Breast epithelium (tissue), 4 donors: ENCODE data around the gene CRHR2. TPM values are rescaled to one million over a fixed set of nuclear protein-coding genes. Genes with fewer than 3 reads are reported as not detected.

Experiments
- DNase-seq, 2 donors: peaks; one replicate each; pipeline ENCODE4 v3.0.0-alpha.2; 2019; ENCODE audit warnings: low spot score in 2 of 2
- H3K27ac ChIP-seq, 2 donors: fragments of 200-600 bp; sonication (generic) in 1 of 2; one replicate each; pipeline ENCODE4 v1.5.1; 2016 to 2019; ENCODE audit warnings: mild to moderate bottlenecking in 1 of 2
- H3K27me3 ChIP-seq, 2 donors: fragments of 200-600 bp; sonication (generic) in 1 of 2; one replicate each; pipeline versions ENCODE4 v1.5.1 to v1.6.0; 2017 to 2019; ENCODE audit warnings: control low read depth in 1 of 2, mild to moderate bottlenecking in 1 of 2
- H3K36me3 ChIP-seq: fragments of 200-600 bp; one replicate; pipeline ENCODE4 v1.5.1; 2019
- H3K4me1 ChIP-seq, 2 donors: fragments of 200-600 bp; sonication (generic); one replicate each; pipeline ENCODE4 v1.5.1; 2016 to 2019; ENCODE audit warnings: control low read depth in 1 of 2
- H3K4me3 ChIP-seq, 3 donors: fragments of 200-600 bp; sonication (generic); 1 replicate in 2 of 3; 2 replicates in 1 of 3; pipeline ENCODE4 v1.5.1; 2016 to 2019; ENCODE audit warnings: mild to moderate bottlenecking in 3 of 3, moderate library complexity in 2 of 3
- H3K9me3 ChIP-seq, 2 donors: fragments of 200-600 bp; sonication (generic) in 1 of 2; one replicate each; pipeline ENCODE4 v1.5.1; 2016 to 2019; ENCODE audit warnings: control low read depth in 1 of 2
- POLR2A ChIP-seq: fragments of 450-650 bp; IDR thresholded peaks from one replicate; pipeline ENCODE4 v1.6.1; 2016; ENCODE audit warnings: antibody characterized with exemption, mild to moderate bottlenecking, moderate library complexity
- POLR2AphosphoS5 ChIP-seq, 3 donors: sonication (generic); formaldehyde crosslinking; IDR thresholded peaks; one replicate each; pipeline ENCODE4 v1.6.1; 2017; ENCODE audit warnings: antibody characterized with exemption in 3 of 3
- intact Hi-C: fragments of 100-400 bp; cut with DNase I; formaldehyde crosslinking; loops from one replicate; pipeline ENCODE4 v1.15.1; 2023; ENCODE audit warnings: low total_unique reads
- total RNA-seq, 3 donors: library from RNA; depleted of rRNA; stranded (reverse); fragments of >200 nt; gene quantifications; one replicate each; pipeline ENCODE4 v1.1.0, GENCODE V29; 2016
- TF ChIP-seq, protein P1 (sequence below), 3 donors: fragments of 450-650 bp; IDR thresholded peaks; one replicate each; pipeline ENCODE4 v1.5.1; 2016 to 2017; ENCODE audit warnings: antibody characterized with exemption in 3 of 3, mild to moderate bottlenecking in 3 of 3, moderate library complexity in 3 of 3

CRHR2 gene
- total RNA-seq, 3 donors from 2014 or later, result under 0.01 to 0.16 (median 0.15) TPM

DNA sequence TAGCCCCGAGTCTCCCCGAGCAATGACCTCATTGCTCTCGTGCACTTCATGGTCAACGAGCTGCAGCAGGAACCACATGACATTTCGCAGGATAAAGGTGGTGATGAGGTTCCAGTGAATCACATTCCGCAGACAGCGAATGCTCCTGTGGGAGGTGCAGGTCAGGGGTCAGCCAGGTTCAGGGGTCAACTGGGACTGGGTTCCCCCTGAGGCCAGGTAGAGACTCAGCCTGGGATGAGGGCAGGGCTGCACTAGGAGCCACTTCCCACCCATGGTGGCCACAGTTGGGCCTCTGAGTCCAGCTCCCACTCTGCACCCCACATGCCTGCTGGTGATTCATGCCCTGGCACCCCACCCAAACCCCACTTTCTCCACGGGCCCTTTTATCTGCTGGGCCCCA is 17.2 kb downstream of the CRHR2 start:
- DNase-seq, result no peak
- Histone ChIP-seq H3K9me3 (no peaks in the 10 kb centered on the region), H3K27ac (no peak overlapping the region), H3K4me1 (no peaks in the 10 kb centered on the region), H3K36me3 (no peaks in the 10 kb centered on the region), H3K4me3 (no peak overlapping the region), H3K27me3 (no peaks in the 10 kb centered on the region)
- intact Hi-C loops, result no loop called here
- TF ChIP-seq, protein P1, sequence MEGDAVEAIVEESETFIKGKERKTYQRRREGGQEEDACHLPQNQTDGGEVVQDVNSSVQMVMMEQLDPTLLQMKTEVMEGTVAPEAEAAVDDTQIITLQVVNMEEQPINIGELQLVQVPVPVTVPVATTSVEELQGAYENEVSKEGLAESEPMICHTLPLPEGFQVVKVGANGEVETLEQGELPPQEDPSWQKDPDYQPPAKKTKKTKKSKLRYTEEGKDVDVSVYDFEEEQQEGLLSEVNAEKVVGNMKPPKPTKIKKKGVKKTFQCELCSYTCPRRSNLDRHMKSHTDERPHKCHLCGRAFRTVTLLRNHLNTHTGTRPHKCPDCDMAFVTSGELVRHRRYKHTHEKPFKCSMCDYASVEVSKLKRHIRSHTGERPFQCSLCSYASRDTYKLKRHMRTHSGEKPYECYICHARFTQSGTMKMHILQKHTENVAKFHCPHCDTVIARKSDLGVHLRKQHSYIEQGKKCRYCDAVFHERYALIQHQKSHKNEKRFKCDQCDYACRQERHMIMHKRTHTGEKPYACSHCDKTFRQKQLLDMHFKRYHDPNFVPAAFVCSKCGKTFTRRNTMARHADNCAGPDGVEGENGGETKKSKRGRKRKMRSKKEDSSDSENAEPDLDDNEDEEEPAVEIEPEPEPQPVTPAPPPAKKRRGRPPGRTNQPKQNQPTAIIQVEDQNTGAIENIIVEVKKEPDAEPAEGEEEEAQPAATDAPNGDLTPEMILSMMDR (IDR thresholded peaks at IDR 0.05), result no peak
- TF ChIP-seq POLR2A (no peak), POLR2AphosphoS5 (IDR thresholded peaks at IDR 0.05) (no peak)

DNA sequence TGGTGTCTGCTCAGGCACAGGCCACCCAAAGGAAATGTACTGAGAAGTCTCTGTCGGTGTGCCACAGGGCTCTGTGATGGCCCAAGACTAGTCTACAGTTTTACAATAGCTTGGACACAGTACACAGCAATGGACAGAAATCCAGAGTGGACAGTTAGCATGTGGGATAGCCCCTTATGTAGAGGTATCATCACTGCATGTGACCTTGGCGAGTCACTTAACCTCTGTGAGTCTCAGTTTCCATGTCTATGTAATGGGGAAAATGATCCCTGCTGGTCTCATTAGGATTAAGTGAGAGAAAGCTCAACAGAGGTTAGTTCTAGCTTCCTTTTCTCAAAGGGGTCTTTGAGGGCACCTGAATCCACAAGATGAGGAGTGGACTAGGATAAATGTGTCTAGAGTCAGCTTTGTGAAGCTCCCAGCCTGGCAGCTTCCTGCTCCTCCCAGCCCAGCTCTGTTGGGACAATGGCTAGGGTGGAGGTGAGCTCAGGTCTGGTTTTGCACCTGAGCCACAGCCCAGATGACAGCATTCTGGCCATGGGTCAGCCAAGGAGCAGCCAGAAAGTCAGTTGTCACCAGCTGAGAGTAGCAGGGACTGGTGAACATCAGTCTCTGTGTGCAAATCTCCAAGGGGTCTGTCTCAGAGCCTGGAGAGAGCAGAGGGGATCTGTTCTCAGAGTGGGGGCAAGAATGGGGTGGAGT is 17.9 kb downstream of the CRHR2 start:
- H3K4me3 ChIP-seq, result no peak overlapping the region
- H3K36me3 ChIP-seq, result no peaks in the 10 kb centered on the region
- no peaks in the 10 kb centered on the region for H3K4me1 ChIP-seq
- H3K27ac ChIP-seq, result no peak overlapping the region
- H3K9me3 ChIP-seq, result no peaks in the 10 kb centered on the region
- H3K27me3 ChIP-seq, result no peaks in the 10 kb centered on the region
- intact Hi-C loops, result loop anchor here (1.0 kb wide), 1 partner anchor 24 kb away; no protein-coding TSS in a partner anchor
- TF ChIP-seq POLR2AphosphoS5 (IDR thresholded peaks at IDR 0.05), result no peak
- TF ChIP-seq POLR2A, result no peak
- TF ChIP-seq, protein P1 (IDR thresholded peaks at IDR 0.05), result no peak
- no peak for DNase-seq

GRCh38 chr7:30663414-30663813 is 18.8 kb downstream of the CRHR2 start:
- H3K4me3 ChIP-seq, result no peak overlapping the region
- H3K36me3 ChIP-seq, result no peaks in the 10 kb centered on the region
- TF ChIP-seq, protein P1 (IDR thresholded peaks at IDR 0.05), result no peak
- no peak for TF ChIP-seq POLR2A
- no peak for TF ChIP-seq POLR2AphosphoS5 (IDR thresholded peaks at IDR 0.05)
- no peaks in the 10 kb centered on the region for H3K27me3 ChIP-seq
- no peak for DNase-seq
- no peaks in the 10 kb centered on the region for H3K9me3 ChIP-seq
- no peaks in the 10 kb centered on the region for H3K4me1 ChIP-seq
- intact Hi-C loops, result no loop called here
- no peak overlapping the region for H3K27ac ChIP-seq

GRCh38 chr7:30662431-30662939 is 19.8 kb downstream of the CRHR2 start:
- TF ChIP-seq POLR2AphosphoS5 (IDR thresholded peaks at IDR 0.05), result no peak
- no peak for TF ChIP-seq POLR2A
- TF ChIP-seq, protein P1 (IDR thresholded peaks at IDR 0.05), result no peak
- Histone ChIP-seq H3K27ac (no peak overlapping the region), H3K9me3 (no peaks in the 10 kb centered on the region), H3K36me3 (no peaks in the 10 kb centered on the region), H3K4me1 (no peaks in the 10 kb centered on the region), H3K4me3 (no peak overlapping the region), H3K27me3 (no peaks in the 10 kb centered on the region)
- DNase-seq, result no peak
- intact Hi-C loops, result no loop called here

DNA sequence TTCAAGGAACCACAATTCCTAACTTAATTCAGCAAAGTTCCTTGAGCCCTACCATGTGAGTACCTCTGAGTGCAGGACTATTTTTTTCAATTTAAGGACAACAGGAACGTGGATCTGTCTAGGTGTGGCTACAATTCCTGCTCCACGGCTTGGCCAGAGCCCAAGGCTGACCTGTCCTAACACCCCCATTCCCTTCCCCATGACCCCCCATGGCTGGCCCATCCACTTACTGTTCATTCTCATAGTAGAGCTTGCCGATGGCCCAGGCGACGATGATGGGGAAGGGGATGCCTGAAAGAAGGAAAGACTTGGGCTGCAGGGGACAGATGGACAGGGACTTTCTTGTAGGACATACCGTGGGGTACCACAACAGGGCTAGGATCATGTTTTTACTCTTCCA is 20.3 kb downstream of the CRHR2 start:
- intact Hi-C loops, result no loop called here
- Histone ChIP-seq H3K4me1 (no peaks in the 10 kb centered on the region), H3K4me3 (no peak overlapping the region), H3K27ac (no peak overlapping the region), H3K27me3 (no peaks in the 10 kb centered on the region), H3K36me3 (no peaks in the 10 kb centered on the region), H3K9me3 (no peaks in the 10 kb centered on the region)
- no peak for DNase-seq
- no peak for TF ChIP-seq POLR2AphosphoS5 (IDR thresholded peaks at IDR 0.05)
- TF ChIP-seq POLR2A, result no peak
- TF ChIP-seq, protein P1 (IDR thresholded peaks at IDR 0.05), result no peak
